H1 (cell line): Measurements from ENCODE around the gene UBASH3A. TPM values are rescaled to one million over a fixed set of nuclear protein-coding genes. Genes with fewer than 3 reads are reported as not detected.
A peak's percentile ranks its signal among the peaks of the same experiment; 100 is the strongest.

Experiments
- CTCF ChIA-PET: fragments of 300-600 bp; sonication (Branson Sonifier 250); formaldehyde crosslinking; loops from one replicate; lab custom pipeline; 2021; ENCODE audit not compliant: partially characterized antibody; lab: Charles Lee
- POLR2A ChIA-PET: fragments of 300-600 bp; sonication (Branson Sonifier 250); formaldehyde crosslinking; loops from one replicate; lab custom pipeline; 2021; ENCODE audit warnings: inconsistent platforms; ENCODE audit not compliant: partially characterized antibody; lab: Charles Lee
- DNase-seq, 2 experiments: peaks; one replicate each; pipeline versions ENCODE4 v3.0.0 to v3.0.0-alpha.2; 2010 to 2022; ENCODE audit warnings: low spot score in 2 of 2, low read depth in 1 of 2, mixed read lengths in 1 of 2
- FAIRE-seq: peaks from 2 replicates; lab custom pipeline; 2011; peaks lifted over from hg19 to GRCh38; lab: Jason Lieb, UNC
- H2AFZ ChIP-seq: 2 replicates; pipeline ENCODE4 v1.8.1; 2012; ENCODE audit warnings: low read length, inconsistent platforms
- H2AK5ac ChIP-seq: 2 replicates; pipeline ENCODE4 v1.6.1; 2013; ENCODE audit warnings: low read depth, low read length
- H2BK120ac ChIP-seq: replicated peaks from 2 replicates; pipeline ENCODE3; 2013; ENCODE audit warnings: low read depth, low read length, inconsistent platforms
- H2BK12ac ChIP-seq: 2 replicates; pipeline ENCODE4 v1.6.1; 2013; ENCODE audit warnings: low read depth, low read length
- H2BK15ac ChIP-seq: 2 replicates; pipeline ENCODE4 v1.6.1; 2013; ENCODE audit warnings: low read length
- H2BK20ac ChIP-seq: 2 replicates; pipeline ENCODE4 v1.6.1; 2013; ENCODE audit warnings: low read length
- H2BK5ac ChIP-seq: 2 replicates; pipeline ENCODE4 v1.6.1; 2013; ENCODE audit warnings: low read depth, low read length
- H3K14ac ChIP-seq: 2 replicates; pipeline ENCODE4 v1.6.1; 2013; ENCODE audit warnings: inconsistent platforms; ENCODE audit not compliant: insufficient read length
- H3K18ac ChIP-seq: 2 replicates; pipeline ENCODE4 v1.6.1; 2013; ENCODE audit warnings: low read length; ENCODE audit errors: extremely low read depth
- H3K23ac ChIP-seq: 2 replicates; pipeline ENCODE4 v1.6.1; 2013; ENCODE audit warnings: inconsistent platforms; ENCODE audit not compliant: insufficient read length
- H3K23me2 ChIP-seq: 2 replicates; pipeline ENCODE4 v1.6.1; 2013; ENCODE audit warnings: low read depth, low read length
- H3K27ac ChIP-seq: 2 replicates; pipeline ENCODE4 v1.6.1; 2011; ENCODE audit warnings: low read depth, low read length, inconsistent platforms
- H3K27me3 ChIP-seq, 4 experiments: replicated peaks in 1 of 4; 1 replicate in 1 of 4; 2 replicates in 3 of 4; pipeline versions ENCODE4 v1.6.1 to v1.8.1; 2011 to 2013; ENCODE audit warnings: low read length in 3 of 4, mild to moderate bottlenecking in 3 of 4, inconsistent platforms in 2 of 4, mixed read lengths in 2 of 4, moderate library complexity in 1 of 4; ENCODE audit not compliant: control insufficient read depth in 3 of 4, insufficient read depth in 3 of 4; ENCODE audit errors: extremely low read depth in 1 of 4
- H3K36me3 ChIP-seq, 4 experiments: 2 replicates each; pipeline versions ENCODE4 v1.6.1 to v1.8.1; 2011 to 2013; ENCODE audit warnings: mild to moderate bottlenecking in 4 of 4, low read length in 3 of 4, moderate library complexity in 2 of 4, control low read depth in 1 of 4, inconsistent platforms in 1 of 4; ENCODE audit not compliant: insufficient read depth in 4 of 4, control insufficient read depth in 2 of 4
- H3K4ac ChIP-seq: replicated peaks from 2 replicates; pipeline ENCODE3; 2013; ENCODE audit warnings: low read length, low read depth, mixed read lengths, inconsistent platforms; ENCODE audit not compliant: insufficient read length
- H3K4me1 ChIP-seq, 4 experiments: replicated peaks in 1 of 4; 1 replicate in 1 of 4; 2 replicates in 3 of 4; pipeline versions ENCODE4 v1.6.1 to v1.8.1; 2011 to 2013; ENCODE audit warnings: low read length in 3 of 4, inconsistent platforms in 2 of 4, mixed read lengths in 1 of 4; ENCODE audit not compliant: insufficient read depth in 4 of 4, control insufficient read depth in 3 of 4
- H3K4me2 ChIP-seq, 2 experiments: 2 replicates each; pipeline versions ENCODE4 v1.6.1 to v1.8.1; 2011 to 2013; ENCODE audit warnings: low read depth in 2 of 2, low read length in 2 of 2, control low read depth in 1 of 2, inconsistent platforms in 1 of 2, mild to moderate bottlenecking in 1 of 2; ENCODE audit not compliant: insufficient read depth in 1 of 2
- H3K4me3 ChIP-seq, 4 experiments: fragments of 200-600, 300-600 bp in 1 of 4; sonication (generic), shearing (Covaris generic), sonication (Bioruptor Twin) in 1 of 4; 2 replicates each; pipeline versions ENCODE4 v1.5.1 to v1.8.1; 2011 to 2016; ENCODE audit warnings: low read length in 4 of 4, low read depth in 3 of 4, control low read depth in 2 of 4, inconsistent platforms in 2 of 4, mild to moderate bottlenecking in 2 of 4, mixed read lengths in 1 of 4, moderate library complexity in 1 of 4; ENCODE audit not compliant: insufficient read depth in 2 of 4; ENCODE audit errors: extremely low read depth in 1 of 4
- H3K56ac ChIP-seq: replicated peaks from 2 replicates; pipeline ENCODE3; 2013; ENCODE audit warnings: low read depth, mild to moderate bottlenecking, mixed read lengths, low read length, inconsistent platforms; ENCODE audit not compliant: insufficient read length
- H3K79me1 ChIP-seq: 2 replicates; pipeline ENCODE4 v1.6.1; 2013; ENCODE audit warnings: low read depth, low read length, control low read depth
- H3K79me2 ChIP-seq, 2 experiments: 2 replicates each; pipeline versions ENCODE4 v1.6.1 to v1.8.1; 2012 to 2013; ENCODE audit warnings: low read length in 2 of 2, mild to moderate bottlenecking in 2 of 2, inconsistent platforms in 1 of 2; ENCODE audit not compliant: insufficient read depth in 2 of 2, control insufficient read depth in 1 of 2
- H3K9ac ChIP-seq, 4 experiments: replicated peaks in 1 of 4; 1 replicate in 1 of 4; 2 replicates in 3 of 4; pipeline versions ENCODE4 v1.6.1 to v1.8.1; 2011 to 2013; ENCODE audit warnings: low read depth in 3 of 4, low read length in 3 of 4, control low read depth in 2 of 4, mild to moderate bottlenecking in 2 of 4, moderate library complexity in 2 of 4, inconsistent platforms in 1 of 4; ENCODE audit errors: extremely low read depth in 1 of 4
- H3K9me3 ChIP-seq, 2 experiments: 2 replicates each; pipeline versions ENCODE4 v1.6.1 to v1.8.1; 2012 to 2013; ENCODE audit warnings: mild to moderate bottlenecking in 2 of 2, moderate library complexity in 2 of 2, control low read depth in 1 of 2, inconsistent platforms in 1 of 2, low read depth in 1 of 2, low read length in 1 of 2, mixed read lengths in 1 of 2; ENCODE audit not compliant: insufficient read depth in 2 of 2
- H4K20me1 ChIP-seq, 2 experiments: replicated peaks in 1 of 2; 2 replicates each; pipeline versions ENCODE3 to v1.8.1; 2011 to 2013; ENCODE audit warnings: inconsistent platforms in 2 of 2, low read length in 2 of 2, mild to moderate bottlenecking in 1 of 2; ENCODE audit not compliant: insufficient read depth in 2 of 2, control insufficient read depth in 1 of 2
- H4K5ac ChIP-seq: 2 replicates; pipeline ENCODE4 v1.6.1; 2013; ENCODE audit warnings: low read length, low read depth, mixed read lengths, inconsistent platforms; ENCODE audit not compliant: insufficient read length
- H4K8ac ChIP-seq: 2 replicates; pipeline ENCODE4 v1.8.0; 2013; ENCODE audit warnings: mild to moderate bottlenecking, moderate library complexity, low read length, inconsistent platforms; ENCODE audit not compliant: insufficient read depth; ENCODE audit errors: extremely low read depth
- H4K91ac ChIP-seq: replicated peaks from 2 replicates; pipeline ENCODE3; 2013; ENCODE audit warnings: low read length, mixed read lengths, inconsistent platforms; ENCODE audit not compliant: insufficient read length
- BACH1 ChIP-seq: IDR thresholded peaks from 2 replicates; pipeline ENCODE4 v1.6.1; 2012; ENCODE audit warnings: low read length, improper control_type of control experiment
- E2F6 ChIP-seq: IDR thresholded peaks from 2 replicates; pipeline ENCODE4 v1.6.1; 2012; ENCODE audit warnings: inconsistent platforms
- KDM4A ChIP-seq: IDR thresholded peaks from one replicate; pipeline ENCODE4 v1.7.1; 2012; ENCODE audit warnings: low read depth, mild to moderate bottlenecking, moderate library complexity, low read length, inconsistent platforms; ENCODE audit not compliant: severe bottlenecking
- MAFK ChIP-seq: IDR thresholded peaks from 2 replicates; pipeline ENCODE4 v1.6.1; 2012; ENCODE audit warnings: low read depth, mild to moderate bottlenecking, improper control_type of control experiment, low read length
- SRF ChIP-seq: IDR thresholded peaks from 2 replicates; pipeline ENCODE4 v1.6.1; 2011; ENCODE audit warnings: mild to moderate bottlenecking, low read depth, low read length, moderate library complexity
- TBP ChIP-seq: IDR thresholded peaks from 2 replicates; pipeline ENCODE4 v1.6.1; 2011; ENCODE audit warnings: low read depth, low read length, improper control_type of control experiment
- WGBS, 2 experiments: shearing (Covaris generic) in 1 of 2; methylation state at CpG; one replicate each; pipeline versions ENCODE4 v1.1.6 to v1.1.7; 2013 to 2015; ENCODE audit warnings: low lambda C conversion rate in 2 of 2, mixed read lengths in 2 of 2, inconsistent platforms in 1 of 2, low coverage in 1 of 2, missing lambda C conversion rate in 1 of 2; ENCODE audit not compliant: insufficient replicate concordance in 2 of 2, insufficient coverage in 1 of 2, insufficient read length in 1 of 2; ENCODE audit errors: extremely low coverage in 1 of 2, missing lambda C conversion rate in 1 of 2; 5-methylcytosine and 5-hydroxymethylcytosine counted together
- polyA plus RNA-seq, 7 experiments: library from polyadenylated mRNA; depleted of rRNA in 3 of 7; stranded (reverse) in 5 of 7; unstranded in 2 of 7; fragments of >200 nt in 5 of 7; fragments of 200-250 nt in 2 of 7; gene quantifications; 1 replicate in 5 of 7; 2 replicates in 1 of 7; 4 replicates in 1 of 7; pipeline versions ENCODE4 v1.2.1 to v1.2.3, GENCODE V29; 2011 to 2013; ENCODE audit warnings: missing spikeins in 2 of 7, mixed read lengths in 2 of 7
- total RNA-seq: library from RNA; stranded (reverse); fragmentation: NEBNext Ultra II Directional; extraction: Animal tissue kit (Norgen Biotek cat#: 25700); gene quantifications from 2 replicates; pipeline ENCODE4 v1.2.1, GENCODE V29; 2021
- TF ChIP-seq, protein P1 (sequence below): IDR thresholded peaks from 2 replicates; pipeline ENCODE4 v1.6.1; 2011; ENCODE audit warnings: low read depth, mild to moderate bottlenecking, low read length; ENCODE audit not compliant: insufficient read depth

Gene UBASH3A
- total and polyA plus RNA-seq, 2 of the 8 experiments (the other 6 are each of a cell fraction or from before 2014, with no cell fraction given): not detected

DNA sequence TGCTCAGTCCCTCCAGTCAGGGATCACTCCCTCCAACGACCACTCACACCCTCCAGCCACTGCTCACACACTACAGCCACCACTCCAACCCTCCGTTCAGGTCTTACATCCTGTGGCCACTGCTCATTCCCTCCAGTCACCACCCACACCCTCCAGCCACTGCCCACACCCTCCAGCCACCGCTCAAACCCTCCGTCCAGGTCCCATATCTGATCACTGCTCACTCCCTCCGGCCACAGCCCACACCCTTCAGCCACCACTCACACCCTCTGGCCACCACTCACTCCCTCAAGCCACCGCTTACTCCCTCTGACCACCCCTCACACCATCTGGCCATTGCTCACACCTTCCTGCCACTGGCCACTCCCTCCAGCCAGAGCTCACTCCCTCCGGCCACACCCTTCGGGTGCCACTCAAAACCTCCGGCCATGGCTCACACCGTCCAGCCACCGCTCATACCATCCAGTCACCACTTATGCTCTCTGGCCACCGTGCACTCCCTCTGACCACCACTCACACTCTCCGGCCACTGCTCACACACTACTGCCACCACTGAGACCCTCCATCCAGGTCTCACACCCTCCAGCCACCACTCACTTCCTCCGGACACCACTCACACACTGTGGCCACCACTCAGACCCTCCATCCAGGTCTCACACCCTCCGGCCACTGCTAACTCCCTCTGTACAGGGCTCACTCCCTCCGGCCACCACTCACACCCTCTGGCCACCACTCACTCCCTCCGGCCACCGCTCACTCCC lies 32.6 kb upstream of the UBASH3A start:
- Histone ChIP-seq H2BK12ac (peak overlapping the region; percentile 60; the same call in 1 of the 2 replicates), H2BK15ac (peak overlapping the region; percentile 61), H3K27me3 (peaks cover 0 to 2% (median 0%) of the 10 kb centered on the region in 4 experiments; a peak in 1 of 7 replicates), H2AK5ac (no peak overlapping the region), H4K91ac (peak overlapping the region; percentile 74), H3K4me3 (no peak overlapping the region), H2AFZ (no peak overlapping the region), H2BK120ac (peak overlapping the region; percentile 63), H3K23ac (no peak overlapping the region), H3K79me1 (no peaks in the 10 kb centered on the region), H3K4ac (peak overlapping the region; percentile 63), H3K18ac (no peak overlapping the region), H2BK5ac (peak overlapping the region; percentile 1; the same call in 1 of the 2 replicates), H3K56ac (no peak overlapping the region), H3K36me3 (no peaks in the 10 kb centered on the region), H3K9me3 (no peaks in the 10 kb centered on the region), H4K8ac (peak overlapping the region; percentile 57), H3K4me2 (no peak overlapping the region), H3K23me2 (no peaks in the 10 kb centered on the region), H4K5ac (no peak overlapping the region), H3K14ac (no peak overlapping the region), H3K4me1 (peaks cover 0 to 7% (median 0%) of the 10 kb centered on the region in 4 experiments; a peak in 5 of 7 replicates), H3K9ac (no peak overlapping the region), H4K20me1 (no peaks in the 10 kb centered on the region), H3K27ac (no peak overlapping the region), H3K79me2 (no peaks in the 10 kb centered on the region), H2BK20ac (peak overlapping the region; percentile 32; the same call in 1 of the 2 replicates)
- FAIRE-seq (no peak), DNase-seq (no peak)
- no peak for TF ChIP-seq E2F6
- no peak for TF ChIP-seq BACH1
- TF ChIP-seq SRF: no peak
- TF ChIP-seq MAFK: no peak
- TF ChIP-seq TBP: no peak
- TF ChIP-seq, protein P1, sequence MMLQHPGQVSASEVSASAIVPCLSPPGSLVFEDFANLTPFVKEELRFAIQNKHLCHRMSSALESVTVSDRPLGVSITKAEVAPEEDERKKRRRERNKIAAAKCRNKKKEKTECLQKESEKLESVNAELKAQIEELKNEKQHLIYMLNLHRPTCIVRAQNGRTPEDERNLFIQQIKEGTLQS: no peak
- TF ChIP-seq KDM4A: no peak
- ChIA-PET CTCF (interaction anchor here (1.2 kb wide), 1 partner anchor 12 kb away, joined by 4 read pairs; no protein-coding TSS in a partner anchor), POLR2A (interaction anchor here (0.6 kb wide), 1 partner anchor 32 kb away, joined by 3 read pairs; the partner anchor contains the start of gene UBASH3A)
- WGBS, 2 experiments: 79% methylated on average over 18 of the region's 18 CpGs; no CpG with 5 or more reads in 1 of the 2 experiments
